GM23338 (cell line): ENCODE measurements around the gene RTN4RL2. TPM values are rescaled to one million over a fixed set of nuclear protein-coding genes. Genes with fewer than 3 reads are reported as not detected.

Source experiments
- ATAC-seq: fragments of 200-7000 bp; cut with Tn5 transposase; 3 replicates; pipeline ENCODE4 v1.9.1; 2020
- DNase-seq: peaks from one replicate; pipeline ENCODE4 v3.0.0-alpha.2; 2015; ENCODE audit warnings: low spot score
- H2AFZ ChIP-seq: fragments of 200-600 bp; sonication (generic); 2 replicates; pipeline ENCODE4 v1.8.0; 2016; ENCODE audit warnings: antibody characterized with exemption, mild to moderate bottlenecking, moderate library complexity
- H3F3A ChIP-seq: fragments of 200-600 bp; sonication (generic); replicated peaks from 2 replicates; pipeline ENCODE4 v1.8.0; 2017; ENCODE audit warnings: antibody characterized with exemption, mixed run types, low read depth
- H3K27ac ChIP-seq: fragments of 200-600 bp; sonication (generic); 2 replicates; pipeline ENCODE4 v1.6.1; 2016; ENCODE audit warnings: low read depth
- H3K27me3 ChIP-seq: fragments of 200-600 bp; sonication (generic); 2 replicates; pipeline ENCODE4 v1.8.0; 2016; ENCODE audit warnings: mild to moderate bottlenecking, mixed run types, moderate library complexity; ENCODE audit not compliant: insufficient read depth
- H3K36me3 ChIP-seq: fragments of 200-600 bp; sonication (generic); 2 replicates; pipeline ENCODE4 v1.8.0; 2016; ENCODE audit warnings: mild to moderate bottlenecking; ENCODE audit not compliant: insufficient read depth
- H3K4me1 ChIP-seq: fragments of 200-600 bp; sonication (generic); 2 replicates; pipeline ENCODE4 v1.8.0; 2016; ENCODE audit warnings: mild to moderate bottlenecking, moderate library complexity; ENCODE audit not compliant: insufficient read depth
- H3K4me2 ChIP-seq: fragments of 200-600 bp; sonication (generic); 2 replicates; pipeline ENCODE4 v1.7.1; 2017; ENCODE audit warnings: mixed run types
- H3K4me3 ChIP-seq: fragments of 200-600 bp; sonication (generic); 2 replicates; pipeline ENCODE4 v1.6.1; 2016; ENCODE audit warnings: mixed run types
- H3K79me2 ChIP-seq: fragments of 200-600 bp; sonication (generic); replicated peaks from 2 replicates; pipeline ENCODE4 v1.8.0; 2017; ENCODE audit warnings: mild to moderate bottlenecking; ENCODE audit not compliant: insufficient read depth
- H3K9me2 ChIP-seq: fragments of 200-600 bp; sonication (generic); 2 replicates; pipeline ENCODE4 v1.8.0; 2017; ENCODE audit not compliant: insufficient read depth
- H4K20me1 ChIP-seq: fragments of 200-600 bp; sonication (generic); replicated peaks from 2 replicates; pipeline ENCODE4 v1.8.0; 2017; ENCODE audit warnings: mild to moderate bottlenecking; ENCODE audit not compliant: insufficient read depth
- H3K27ac Mint-ChIP-seq: 2 replicates; pipeline ENCODE4 v1.8.0; 2020; ENCODE audit warnings: inconsistent platforms, mild to moderate bottlenecking, moderate library complexity, mixed read lengths
- H3K27me3 Mint-ChIP-seq: 3 replicates; pipeline ENCODE4 v1.8.0; 2022; ENCODE audit warnings: low read depth, mild to moderate bottlenecking, moderate library complexity, mixed read lengths, inconsistent platforms; ENCODE audit not compliant: insufficient read depth, poor library complexity
- H3K36me3 Mint-ChIP-seq: 3 replicates; pipeline ENCODE4 v1.8.0; 2021; ENCODE audit warnings: low read depth, mild to moderate bottlenecking, inconsistent platforms, moderate library complexity, mixed read lengths
- H3K4me1 Mint-ChIP-seq: 3 replicates; pipeline ENCODE4 v1.8.0; 2020; ENCODE audit warnings: mild to moderate bottlenecking, inconsistent platforms, mixed read lengths
- H3K4me3 Mint-ChIP-seq: 3 replicates; pipeline ENCODE4 v1.8.0; 2021; ENCODE audit warnings: moderate library complexity, mild to moderate bottlenecking, inconsistent platforms, mixed read lengths
- H3K9me3 Mint-ChIP-seq: 3 replicates; pipeline ENCODE4 v1.8.0; 2020; ENCODE audit warnings: moderate library complexity, mild to moderate bottlenecking, inconsistent platforms, mixed read lengths
- CREB1 ChIP-seq: fragments of 250-450 bp; sonication (Bioruptor Pico); IDR thresholded peaks from 2 replicates; pipeline ENCODE4 v1.5.0; 2020; ENCODE audit warnings: low read depth, mild to moderate bottlenecking, moderate library complexity
- NANOG ChIP-seq: IDR thresholded peaks from 2 replicates; pipeline ENCODE4 v1.6.1; 2016; ENCODE audit warnings: antibody characterized with exemption, borderline replicate concordance
- POLR2AphosphoS5 ChIP-seq: IDR thresholded peaks from 2 replicates; pipeline ENCODE4 v1.6.1; 2016; ENCODE audit warnings: antibody characterized with exemption, low read depth
- STAT1 ChIP-seq: IDR thresholded peaks from one replicate; pipeline ENCODE4 v1.6.1; 2016; ENCODE audit warnings: antibody characterized with exemption; ENCODE audit not compliant: unreplicated experiment
- ZNF331 ChIP-seq: fragments of 250-450 bp; sonication (Bioruptor Pico); IDR thresholded peaks from 2 replicates; pipeline ENCODE4 v1.5.0; 2020; ENCODE audit warnings: low read depth, mild to moderate bottlenecking, moderate library complexity
- polyA plus RNA-seq: library from polyadenylated mRNA; unstranded; fragments of >200 nt; fragmentation: Nextera tagmentation; extraction: Ambion mirVana; gene quantifications from 2 replicates; pipeline ENCODE4 v1.2.1, GENCODE V29; 2016
- total RNA-seq: library from RNA; depleted of rRNA; stranded (reverse); fragments of >200 nt; shearing (Covaris generic); gene quantifications from 2 replicates; pipeline ENCODE4 v1.2.3, GENCODE V29; 2014
- TF ChIP-seq, protein P1 (sequence below), 2 experiments: fragments of 200-600 bp in 1 of 2; sonication (generic) in 1 of 2; conservative IDR thresholded peaks; 2 replicates each; pipeline versions ENCODE4 v1.5.1 to v1.6.1; 2016 to 2017; ENCODE audit warnings: antibody characterized with exemption in 2 of 2, low read depth in 2 of 2, mild to moderate bottlenecking in 2 of 2, moderate library complexity in 1 of 2
- TF ChIP-seq, protein P2 (sequence below): fragments of 250-450 bp; sonication (Bioruptor Pico); IDR thresholded peaks from 2 replicates; pipeline ENCODE4 v1.5.0; 2020; ENCODE audit warnings: mild to moderate bottlenecking, moderate library complexity

RTN4RL2 gene
- total and polyA plus RNA-seq, 2 experiments from 2014 or later = 13.9 to 15.9 TPM

DNA sequence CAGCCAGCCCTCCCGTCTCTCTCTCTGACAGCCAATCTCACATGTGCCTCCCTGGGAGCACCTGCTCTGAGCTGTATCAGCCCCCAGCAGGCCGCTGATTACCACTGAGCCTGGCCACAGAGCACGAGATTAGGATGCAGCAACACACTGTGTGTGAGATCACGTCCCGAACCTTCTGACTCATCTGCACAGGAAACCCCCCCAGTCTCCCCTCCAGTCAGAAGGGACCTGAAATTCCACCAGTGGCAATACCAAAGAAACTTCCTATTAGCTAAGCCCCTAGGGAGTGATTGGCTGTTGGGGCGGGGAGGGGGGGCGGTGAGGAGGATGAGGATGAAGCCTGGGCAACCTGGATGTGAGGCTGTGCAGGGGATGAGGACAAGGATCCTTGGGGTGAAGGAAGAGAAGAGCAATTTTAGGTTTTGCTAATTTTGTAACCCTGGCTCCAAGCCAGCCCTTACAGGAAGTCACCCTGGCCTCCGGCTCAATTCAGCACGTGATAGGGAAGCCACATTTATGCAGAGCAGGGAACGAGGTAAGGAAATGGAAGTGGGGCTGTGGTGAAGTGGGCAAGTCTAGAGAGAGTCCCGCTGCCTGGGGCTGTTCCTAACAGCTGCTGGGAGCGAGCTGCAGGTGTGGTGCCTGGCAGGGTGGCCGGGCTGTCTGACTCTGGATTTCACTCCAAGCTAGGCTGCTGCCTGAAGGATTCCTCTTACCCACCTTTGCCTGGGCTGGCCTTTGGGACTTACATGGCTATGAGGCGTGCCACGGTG lies 35.4 kb upstream of the RTN4RL2 start:
- Histone ChIP-seq H3K4me1 (peaks cover 15% of the 10 kb centered on the region), H3K4me3 (no peak overlapping the region), H3K36me3 (no peaks in the 10 kb centered on the region; the same call in 1 of the 2 replicates), H2AFZ (no peak overlapping the region), H3K79me2 (0 out of 2 replicates have a peak, but pooled peaks cover 5% of the 10 kb centered on the region), H3K4me2 (peak overlapping the region; percentile 81; the same call in 1 of the 2 replicates), H4K20me1 (no peaks in the 10 kb centered on the region; the same call in none of the 2 replicates), H3K9me2 (no peaks in the 10 kb centered on the region), H3K27me3 (peaks cover 13% of the 10 kb centered on the region; the same call in 1 of the 2 replicates), H3F3A (no peaks in the 10 kb centered on the region; the same call in 1 of the 2 replicates), H3K27ac (no peak overlapping the region)
- DNase-seq (no peak), ATAC-seq (no peak)
- 0 out of 3 replicates have a peak overlapping the region, but pooled peaks have one; percentile 23 for H3K4me3 Mint-ChIP-seq
- H3K36me3 Mint-ChIP-seq = peaks cover 32% of the 10 kb centered on the region
- H3K4me1 Mint-ChIP-seq = peaks cover 21% of the 10 kb centered on the region
- H3K27ac Mint-ChIP-seq = no peak overlapping the region
- peaks cover 21% of the 10 kb centered on the region for H3K27me3 Mint-ChIP-seq
- no peaks in the 10 kb centered on the region for H3K9me3 Mint-ChIP-seq
- TF ChIP-seq ZNF331 (no peak), STAT1 (no peak), POLR2AphosphoS5 (no peak)
- TF ChIP-seq, protein P1, sequence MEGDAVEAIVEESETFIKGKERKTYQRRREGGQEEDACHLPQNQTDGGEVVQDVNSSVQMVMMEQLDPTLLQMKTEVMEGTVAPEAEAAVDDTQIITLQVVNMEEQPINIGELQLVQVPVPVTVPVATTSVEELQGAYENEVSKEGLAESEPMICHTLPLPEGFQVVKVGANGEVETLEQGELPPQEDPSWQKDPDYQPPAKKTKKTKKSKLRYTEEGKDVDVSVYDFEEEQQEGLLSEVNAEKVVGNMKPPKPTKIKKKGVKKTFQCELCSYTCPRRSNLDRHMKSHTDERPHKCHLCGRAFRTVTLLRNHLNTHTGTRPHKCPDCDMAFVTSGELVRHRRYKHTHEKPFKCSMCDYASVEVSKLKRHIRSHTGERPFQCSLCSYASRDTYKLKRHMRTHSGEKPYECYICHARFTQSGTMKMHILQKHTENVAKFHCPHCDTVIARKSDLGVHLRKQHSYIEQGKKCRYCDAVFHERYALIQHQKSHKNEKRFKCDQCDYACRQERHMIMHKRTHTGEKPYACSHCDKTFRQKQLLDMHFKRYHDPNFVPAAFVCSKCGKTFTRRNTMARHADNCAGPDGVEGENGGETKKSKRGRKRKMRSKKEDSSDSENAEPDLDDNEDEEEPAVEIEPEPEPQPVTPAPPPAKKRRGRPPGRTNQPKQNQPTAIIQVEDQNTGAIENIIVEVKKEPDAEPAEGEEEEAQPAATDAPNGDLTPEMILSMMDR (conservative IDR thresholded peaks at IDR 0.05; ENCODE audit: low read depth in 2 of 2) = no peak

DNA sequence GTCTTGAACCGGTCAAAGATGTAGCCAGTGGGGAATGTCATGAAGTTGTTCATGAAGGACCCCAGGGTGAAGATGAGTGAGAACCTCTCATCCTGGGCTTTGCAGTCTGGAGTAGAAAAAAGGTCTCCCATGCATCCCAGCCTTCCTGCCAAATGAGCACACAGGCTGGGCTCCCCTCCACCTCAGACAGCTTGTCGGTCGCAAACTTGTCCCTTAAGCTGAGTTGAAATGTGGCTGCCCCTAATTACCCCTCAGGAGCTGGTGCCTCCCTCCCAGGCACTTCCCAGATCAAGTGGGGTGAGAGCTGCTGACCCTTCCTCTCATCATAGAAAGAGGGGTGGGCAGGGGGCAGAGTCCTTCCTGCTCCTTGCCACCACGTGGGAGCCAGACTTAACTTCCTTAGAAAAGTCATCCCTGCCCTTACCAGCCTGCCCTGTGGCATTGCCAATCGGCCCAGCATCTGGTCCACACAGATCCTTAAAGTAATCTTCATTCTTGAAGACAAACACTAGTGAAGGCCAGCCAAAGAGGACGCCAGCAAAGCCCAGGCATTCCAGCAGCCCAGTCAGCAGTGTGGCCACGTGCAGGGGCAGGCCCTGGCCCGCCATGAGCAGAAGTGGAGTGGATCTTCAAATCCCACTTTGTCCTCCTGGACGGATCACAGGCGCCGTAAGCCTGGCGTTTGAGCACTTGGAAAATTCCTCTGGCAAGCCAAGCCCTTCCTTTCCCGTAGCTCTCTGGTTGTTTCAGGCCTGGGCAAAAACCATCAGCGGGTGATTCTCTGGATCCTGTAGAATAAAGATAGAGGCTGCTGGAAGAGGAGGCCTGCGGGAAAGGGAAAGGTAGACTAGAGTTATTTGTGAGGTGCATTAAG lies 34.5 kb upstream of the RTN4RL2 start:
- no peaks in the 10 kb centered on the region; the same call in 1 of the 2 replicates for H4K20me1 ChIP-seq
- ATAC-seq (no peak), DNase-seq (no peak)
- H3K36me3 ChIP-seq = no peaks in the 10 kb centered on the region; the same call in 1 of the 2 replicates
- peaks cover 13% of the 10 kb centered on the region; the same call in 1 of the 2 replicates for H3K27me3 ChIP-seq
- no peak overlapping the region for H2AFZ ChIP-seq
- TF ChIP-seq STAT1 = no peak
- no peak for TF ChIP-seq NANOG
- TF ChIP-seq, protein P2, sequence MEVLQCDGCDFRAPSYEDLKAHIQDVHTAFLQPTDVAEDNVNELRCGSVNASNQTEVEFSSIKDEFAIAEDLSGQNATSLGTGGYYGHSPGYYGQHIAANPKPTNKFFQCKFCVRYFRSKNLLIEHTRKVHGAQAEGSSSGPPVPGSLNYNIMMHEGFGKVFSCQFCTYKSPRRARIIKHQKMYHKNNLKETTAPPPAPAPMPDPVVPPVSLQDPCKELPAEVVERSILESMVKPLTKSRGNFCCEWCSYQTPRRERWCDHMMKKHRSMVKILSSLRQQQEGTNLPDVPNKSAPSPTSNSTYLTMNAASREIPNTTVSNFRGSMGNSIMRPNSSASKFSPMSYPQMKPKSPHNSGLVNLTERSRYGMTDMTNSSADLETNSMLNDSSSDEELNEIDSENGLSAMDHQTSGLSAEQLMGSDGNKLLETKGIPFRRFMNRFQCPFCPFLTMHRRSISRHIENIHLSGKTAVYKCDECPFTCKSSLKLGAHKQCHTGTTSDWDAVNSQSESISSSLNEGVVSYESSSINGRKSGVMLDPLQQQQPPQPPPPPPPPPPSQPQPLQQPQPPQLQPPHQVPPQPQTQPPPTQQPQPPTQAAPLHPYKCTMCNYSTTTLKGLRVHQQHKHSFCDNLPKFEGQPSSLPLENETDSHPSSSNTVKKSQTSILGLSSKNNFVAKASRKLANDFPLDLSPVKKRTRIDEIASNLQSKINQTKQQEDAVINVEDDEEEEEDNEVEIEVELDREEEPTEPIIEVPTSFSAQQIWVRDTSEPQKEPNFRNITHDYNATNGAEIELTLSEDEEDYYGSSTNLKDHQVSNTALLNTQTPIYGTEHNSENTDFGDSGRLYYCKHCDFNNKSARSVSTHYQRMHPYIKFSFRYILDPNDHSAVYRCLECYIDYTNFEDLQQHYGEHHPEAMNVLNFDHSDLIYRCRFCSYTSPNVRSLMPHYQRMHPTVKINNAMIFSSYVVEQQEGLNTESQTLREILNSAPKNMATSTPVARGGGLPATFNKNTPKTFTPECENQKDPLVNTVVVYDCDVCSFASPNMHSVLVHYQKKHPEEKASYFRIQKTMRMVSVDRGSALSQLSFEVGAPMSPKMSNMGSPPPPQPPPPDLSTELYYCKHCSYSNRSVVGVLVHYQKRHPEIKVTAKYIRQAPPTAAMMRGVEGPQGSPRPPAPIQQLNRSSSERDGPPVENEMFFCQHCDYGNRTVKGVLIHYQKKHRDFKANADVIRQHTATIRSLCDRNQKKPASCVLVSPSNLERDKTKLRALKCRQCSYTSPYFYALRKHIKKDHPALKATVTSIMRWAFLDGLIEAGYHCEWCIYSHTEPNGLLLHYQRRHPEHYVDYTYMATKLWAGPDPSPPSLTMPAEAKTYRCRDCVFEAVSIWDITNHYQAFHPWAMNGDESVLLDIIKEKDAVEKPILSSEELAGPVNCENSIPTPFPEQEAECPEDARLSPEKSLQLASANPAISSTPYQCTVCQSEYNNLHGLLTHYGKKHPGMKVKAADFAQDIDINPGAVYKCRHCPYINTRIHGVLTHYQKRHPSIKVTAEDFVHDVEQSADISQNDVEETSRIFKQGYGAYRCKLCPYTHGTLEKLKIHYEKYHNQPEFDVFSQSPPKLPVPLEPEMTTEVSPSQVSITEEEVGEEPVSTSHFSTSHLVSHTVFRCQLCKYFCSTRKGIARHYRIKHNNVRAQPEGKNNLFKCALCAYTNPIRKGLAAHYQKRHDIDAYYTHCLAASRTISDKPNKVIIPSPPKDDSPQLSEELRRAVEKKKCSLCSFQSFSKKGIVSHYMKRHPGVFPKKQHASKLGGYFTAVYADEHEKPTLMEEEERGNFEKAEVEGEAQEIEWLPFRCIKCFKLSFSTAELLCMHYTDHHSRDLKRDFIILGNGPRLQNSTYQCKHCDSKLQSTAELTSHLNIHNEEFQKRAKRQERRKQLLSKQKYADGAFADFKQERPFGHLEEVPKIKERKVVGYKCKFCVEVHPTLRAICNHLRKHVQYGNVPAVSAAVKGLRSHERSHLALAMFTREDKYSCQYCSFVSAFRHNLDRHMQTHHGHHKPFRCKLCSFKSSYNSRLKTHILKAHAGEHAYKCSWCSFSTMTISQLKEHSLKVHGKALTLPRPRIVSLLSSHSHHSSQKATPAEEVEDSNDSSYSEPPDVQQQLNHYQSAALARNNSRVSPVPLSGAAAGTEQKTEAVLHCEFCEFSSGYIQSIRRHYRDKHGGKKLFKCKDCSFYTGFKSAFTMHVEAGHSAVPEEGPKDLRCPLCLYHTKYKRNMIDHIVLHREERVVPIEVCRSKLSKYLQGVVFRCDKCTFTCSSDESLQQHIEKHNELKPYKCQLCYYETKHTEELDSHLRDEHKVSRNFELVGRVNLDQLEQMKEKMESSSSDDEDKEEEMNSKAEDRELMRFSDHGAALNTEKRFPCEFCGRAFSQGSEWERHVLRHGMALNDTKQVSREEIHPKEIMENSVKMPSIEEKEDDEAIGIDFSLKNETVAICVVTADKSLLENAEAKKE (CRISPR knock-in tag) = no peak
- no peak for TF ChIP-seq CREB1 (CRISPR knock-in tag)
- H3K4me1 ChIP-seq = peaks cover 15% of the 10 kb centered on the region
- no peaks in the 10 kb centered on the region; the same call in 1 of the 2 replicates for H3F3A ChIP-seq
- H3K79me2 ChIP-seq = 0 out of 2 replicates have a peak, but pooled peaks cover 5% of the 10 kb centered on the region
- Mint-ChIP-seq H3K36me3 (peaks cover 25% of the 10 kb centered on the region), H3K4me3 (peak overlapping the region; percentile 82), H3K27ac (no peak overlapping the region), H3K27me3 (peaks cover 21% of the 10 kb centered on the region), H3K4me1 (peaks cover 21% of the 10 kb centered on the region), H3K9me3 (no peaks in the 10 kb centered on the region)
- peak overlapping the region; percentile 61 for H3K4me3 ChIP-seq
- no peaks in the 10 kb centered on the region for H3K9me2 ChIP-seq
- peak overlapping the region; percentile 81 for H3K4me2 ChIP-seq
- no peak overlapping the region for H3K27ac ChIP-seq
